GM13977 (cell line): ENCODE data around the gene TFR2.
A peak's percentile ranks its signal among the peaks of the same experiment; 100 is the strongest.

ENCODE experiments used
- DNase-seq: peaks from one replicate; pipeline ENCODE4 v3.0.0; 2012; ENCODE audit warnings: low spot score
- CTCF ChIP-seq: IDR thresholded peaks from 2 replicates; pipeline ENCODE4 v1.5.1; 2012; ENCODE audit warnings: mild to moderate bottlenecking, control low read depth; ENCODE audit not compliant: insufficient read depth; ENCODE audit errors: extremely low read depth, missing control alignments
- in situ Hi-C: fragments of 300-500 bp; cut with MboI; formaldehyde crosslinking; loops from one replicate; pipeline ENCODE4 v1.12.0; 2022; ENCODE audit warnings: low sequenced_read_pairs, low pct_unique_long_range_greater_than_20kb, mixed read lengths, inconsistent platforms; ENCODE audit not compliant: unreplicated experiment

The TFR2 gene

DNA sequence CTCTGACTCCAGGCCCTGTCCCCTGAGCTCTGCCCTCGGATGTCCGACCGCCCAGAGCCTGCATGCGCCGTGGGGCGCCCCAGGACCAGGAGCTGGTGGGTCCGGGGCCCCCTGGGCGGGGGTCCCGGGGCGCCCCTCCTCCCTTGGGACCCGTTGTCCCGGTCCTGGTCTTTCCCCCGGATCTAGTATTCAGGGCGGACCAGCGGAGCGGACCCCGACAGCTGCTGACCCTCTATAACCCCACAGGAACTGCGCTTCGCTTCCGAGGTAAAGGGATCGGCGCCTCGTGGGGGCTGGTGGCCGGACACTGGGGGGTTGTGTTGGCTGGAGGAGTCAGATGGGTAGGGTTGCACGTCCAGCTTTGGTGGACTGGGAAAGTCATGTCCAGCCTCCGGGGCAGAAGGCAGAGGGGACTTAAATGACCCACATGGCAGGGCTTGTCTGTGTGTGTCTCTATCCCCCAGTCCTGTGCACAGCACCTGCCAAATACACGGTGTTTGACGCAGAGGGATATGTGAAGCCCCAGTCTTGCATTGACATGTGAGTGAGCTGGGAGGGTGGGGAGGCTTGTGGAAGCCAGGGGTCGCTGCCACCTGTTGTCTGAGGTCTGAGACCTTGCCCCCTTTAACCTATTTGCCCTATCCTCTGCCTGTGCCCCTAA, 28.5 kb downstream of the TFR2 start:
- in situ Hi-C loops = no loop called here
- peak; percentile 23 for TF ChIP-seq CTCF
- no peak for DNase-seq

- no peak for TF ChIP-seq CTCF
- peak; percentile 99 for DNase-seq
- in situ Hi-C loops = no loop called here
These were observed 29.2 kb downstream of the TFR2 start, which contains the start of gene MOSPD3 for GRCh38 chr7:100611983-100612729. MOSPD3 (plus strand) TSS chr7:100612540; CDS start chr7:100612792, 252 bp downstream.

DNA sequence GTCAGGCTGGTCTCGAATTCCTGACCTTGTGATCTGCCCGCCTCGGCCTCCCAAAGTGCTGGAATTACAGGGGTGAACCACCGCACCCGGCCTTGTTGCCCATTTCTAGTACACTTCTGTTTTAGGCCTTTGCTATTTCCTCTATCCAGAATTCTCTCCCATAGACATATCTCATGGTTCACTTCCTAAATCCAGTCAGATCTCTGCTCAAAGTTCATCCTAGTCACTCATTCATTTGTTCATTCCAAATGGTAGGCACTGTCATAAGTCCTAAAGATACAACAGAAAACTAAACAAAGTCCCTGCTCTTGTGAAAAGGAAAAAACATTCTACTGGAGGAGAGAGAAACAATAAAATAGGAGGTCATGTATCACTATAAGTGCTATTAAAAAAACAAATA, 31.4 kb downstream of the TFR2 start:
- TF ChIP-seq CTCF = no peak
- in situ Hi-C loops = no loop called here

DNA sequence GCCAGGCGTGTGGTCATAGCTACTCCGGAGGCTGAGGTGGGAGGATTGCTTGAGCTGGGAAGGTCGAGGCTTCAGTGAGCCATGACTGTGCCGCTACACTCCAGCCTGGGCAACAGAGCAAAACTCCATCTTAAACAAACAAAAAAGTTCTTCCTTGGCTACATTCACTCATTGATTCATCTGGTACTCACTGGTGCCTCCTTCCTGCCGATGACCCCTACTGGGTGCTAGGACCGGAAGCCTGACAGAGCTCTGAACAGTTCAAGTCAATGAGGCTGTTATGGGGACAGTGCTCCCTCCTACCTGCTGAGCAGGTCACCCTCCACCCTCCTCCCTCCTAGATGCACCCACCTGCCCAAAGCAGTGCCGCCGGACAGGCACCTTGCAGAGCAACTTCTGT, 34.2 kb downstream of the TFR2 start:
- no peak for TF ChIP-seq CTCF
- DNase-seq = no peak
- in situ Hi-C loops = no loop called here

More for the DNA sequence above, 31.4 kb downstream of the TFR2 start:
- no peak for DNase-seq

DNA sequence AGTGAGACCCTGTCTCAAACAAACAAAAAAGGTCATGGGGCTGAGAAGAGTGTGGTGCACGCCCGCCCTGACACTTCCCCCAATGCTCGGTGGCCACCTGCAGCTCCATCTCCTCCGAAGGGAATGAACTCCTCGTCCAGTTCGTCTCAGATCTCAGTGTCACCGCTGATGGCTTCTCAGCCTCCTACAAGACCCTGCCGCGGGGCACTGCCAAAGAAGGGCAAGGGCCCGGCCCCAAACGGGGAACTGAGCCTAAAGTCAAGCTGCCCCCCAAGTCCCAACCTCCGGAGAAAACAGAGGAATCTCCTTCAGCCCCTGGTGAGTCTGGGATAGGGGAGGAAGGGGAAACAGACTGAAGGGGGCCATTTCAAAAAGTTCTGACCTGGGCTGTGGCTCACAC, 35.0 kb downstream of the TFR2 start:
- no peak for TF ChIP-seq CTCF
- DNase-seq = no peak
- in situ Hi-C loops = no loop called here

- in situ Hi-C loops = no loop called here
- TF ChIP-seq CTCF = no peak
- DNase-seq = no peak
These were observed 36.1 kb downstream of the TFR2 start for GRCh38 chr7:100604976-100605911.
